BLaER1 (cell line): ENCODE results near the gene CDSN.

Experiments used
- H3K27ac ChIP-seq: shearing (Covaris generic); formaldehyde crosslinking; 2 replicates; pipeline ENCODE4 v1.8.1; 2022
- H3K27me3 ChIP-seq: shearing (Covaris generic); formaldehyde crosslinking; 2 replicates; pipeline ENCODE4 v1.8.1; 2022
- H3K36me3 ChIP-seq: shearing (Covaris generic); formaldehyde crosslinking; 2 replicates; pipeline ENCODE4 v1.8.1; 2022
- H3K4me1 ChIP-seq: shearing (Covaris generic); formaldehyde crosslinking; 2 replicates; pipeline ENCODE4 v1.8.1; 2022
- H3K4me2 ChIP-seq: shearing (Covaris generic); formaldehyde crosslinking; 2 replicates; pipeline ENCODE4 v1.8.1; 2022
- H3K4me3 ChIP-seq: shearing (Covaris generic); formaldehyde crosslinking; 2 replicates; pipeline ENCODE4 v1.8.1; 2022
- H3K9ac ChIP-seq: shearing (Covaris generic); formaldehyde crosslinking; 2 replicates; pipeline ENCODE4 v1.8.1; 2022
- H3K9me3 ChIP-seq: shearing (Covaris generic); formaldehyde crosslinking; 2 replicates; pipeline ENCODE4 v1.8.1; 2022
- H4K20me1 ChIP-seq: shearing (Covaris generic); formaldehyde crosslinking; 2 replicates; pipeline ENCODE4 v1.8.1; 2022
- Cebpa-rat ChIP-seq: shearing (Covaris generic); IDR thresholded peaks from 2 replicates; pipeline ENCODE4 v1.8.1; 2022

CDSN gene

DNA sequence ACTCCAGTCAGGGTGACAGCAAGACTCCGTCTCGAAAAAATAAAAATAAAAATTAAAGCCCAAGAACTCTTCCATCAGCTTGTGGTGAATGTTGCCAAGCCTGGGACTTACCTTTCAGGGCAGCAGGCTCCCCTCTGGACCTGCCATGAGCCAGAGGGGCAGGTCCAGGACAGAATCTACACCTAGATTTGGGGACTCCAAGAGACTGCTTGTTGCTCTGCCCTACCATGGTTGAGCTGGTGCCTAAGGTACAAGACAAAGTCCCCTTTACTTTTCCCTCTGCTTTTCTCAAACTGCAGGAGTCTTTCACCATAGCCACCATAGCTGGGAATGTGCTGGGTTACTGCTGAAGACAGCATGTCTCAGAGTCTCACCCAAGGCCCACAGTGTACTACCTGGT is 17.1 kb downstream of the CDSN start:
- H4K20me1 ChIP-seq = no peaks in the 10 kb centered on the region
- H3K4me3 ChIP-seq = no peak overlapping the region
- H3K27me3 ChIP-seq = no peaks in the 10 kb centered on the region
- no peak overlapping the region for H3K4me2 ChIP-seq
- TF ChIP-seq Cebpa-rat = no peak
- H3K9me3 ChIP-seq = no peaks in the 10 kb centered on the region
- no peaks in the 10 kb centered on the region for H3K4me1 ChIP-seq
- H3K27ac ChIP-seq = no peak overlapping the region
- H3K36me3 ChIP-seq = no peaks in the 10 kb centered on the region
- H3K9ac ChIP-seq = no peak overlapping the region

DNA sequence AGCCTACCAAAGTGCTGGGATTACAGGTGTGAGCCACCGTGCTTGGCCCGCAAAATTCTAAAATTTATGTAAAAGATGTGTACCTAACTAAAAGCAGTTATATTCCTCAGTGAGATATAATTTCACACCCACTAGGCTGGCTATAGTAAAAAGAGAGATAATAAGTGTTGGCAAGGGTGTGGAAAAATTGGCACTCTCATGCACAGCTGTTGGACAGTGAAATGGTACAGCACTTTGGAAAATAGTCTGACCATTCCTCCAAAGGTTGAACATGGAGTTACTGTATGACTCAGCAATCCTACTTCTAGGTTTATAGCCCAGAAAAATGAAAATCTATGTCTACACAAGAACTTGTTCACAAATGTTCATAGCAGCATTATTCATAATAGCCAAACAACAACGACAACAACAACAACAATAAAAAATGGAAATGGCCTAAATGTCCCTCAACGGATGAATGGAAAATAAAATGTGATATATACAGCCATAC is 21.8 kb downstream of the CDSN start:
- H4K20me1 ChIP-seq = no peaks in the 10 kb centered on the region
- no peak overlapping the region for H3K4me2 ChIP-seq
- no peaks in the 10 kb centered on the region for H3K36me3 ChIP-seq
- no peak overlapping the region for H3K27ac ChIP-seq
- no peaks in the 10 kb centered on the region for H3K9me3 ChIP-seq
- no peak for TF ChIP-seq Cebpa-rat
- H3K9ac ChIP-seq = no peak overlapping the region
- H3K4me1 ChIP-seq = peaks cover 26% of the 10 kb centered on the region
- no peak overlapping the region for H3K4me3 ChIP-seq
- no peaks in the 10 kb centered on the region for H3K27me3 ChIP-seq

- Histone ChIP-seq H3K4me1 (peaks cover 28% of the 10 kb centered on the region), H4K20me1 (no peaks in the 10 kb centered on the region), H3K4me3 (no peak overlapping the region), H3K36me3 (no peaks in the 10 kb centered on the region), H3K4me2 (no peak overlapping the region; the same call in 1 of the 2 replicates), H3K27me3 (no peaks in the 10 kb centered on the region), H3K27ac (no peak overlapping the region), H3K9ac (no peak overlapping the region), H3K9me3 (no peaks in the 10 kb centered on the region)
- TF ChIP-seq Cebpa-rat = no peak
Measured at GRCh38 chr6:31096656-31097055, 23.6 kb downstream of the CDSN start.

GRCh38 chr6:31096215-31096614 is 24.0 kb downstream of the CDSN start:
- H3K4me1 ChIP-seq = peaks cover 33% of the 10 kb centered on the region
- no peak overlapping the region for H3K4me3 ChIP-seq
- H3K4me2 ChIP-seq = 0 out of 2 replicates have a peak overlapping the region, but pooled peaks have one; percentile 15
- H3K27ac ChIP-seq = no peak overlapping the region
- H3K27me3 ChIP-seq = no peaks in the 10 kb centered on the region
- no peaks in the 10 kb centered on the region for H3K9me3 ChIP-seq
- H3K36me3 ChIP-seq = no peaks in the 10 kb centered on the region
- H4K20me1 ChIP-seq = no peaks in the 10 kb centered on the region
- H3K9ac ChIP-seq = no peak overlapping the region
- TF ChIP-seq Cebpa-rat = no peak

DNA sequence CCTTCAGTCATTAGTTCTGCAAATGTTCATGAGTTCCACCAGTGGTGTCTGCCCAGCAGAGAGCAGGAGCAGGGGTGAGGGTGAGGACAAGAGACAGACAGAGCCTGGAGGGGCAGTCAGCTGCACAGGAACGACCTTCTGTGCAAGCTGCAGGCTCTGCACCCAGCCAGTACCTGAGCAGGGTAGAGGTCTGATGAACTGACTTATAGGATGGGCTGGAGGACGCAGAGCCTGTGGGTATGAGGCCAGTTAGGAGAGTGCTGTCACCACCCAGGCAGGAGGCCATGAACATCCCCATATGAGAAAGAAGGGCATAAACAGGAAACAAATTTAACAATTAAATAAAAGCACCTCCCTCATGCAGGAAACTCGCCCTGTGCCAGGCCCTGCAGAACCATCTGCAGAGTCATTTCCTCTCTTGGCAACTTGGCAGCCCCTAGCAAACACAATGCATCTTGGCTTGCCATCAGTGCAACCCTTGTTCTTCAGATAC is 25.8 kb downstream of the CDSN start:
- TF ChIP-seq Cebpa-rat = no peak
- no peak overlapping the region for H3K9ac ChIP-seq
- no peaks in the 10 kb centered on the region for H4K20me1 ChIP-seq
- H3K4me2 ChIP-seq = peak overlapping the region; percentile 64
- H3K9me3 ChIP-seq = no peaks in the 10 kb centered on the region
- no peaks in the 10 kb centered on the region for H3K27me3 ChIP-seq
- H3K4me3 ChIP-seq = no peak overlapping the region
- no peak overlapping the region for H3K27ac ChIP-seq
- no peaks in the 10 kb centered on the region for H3K36me3 ChIP-seq
- peaks cover 36% of the 10 kb centered on the region for H3K4me1 ChIP-seq

GRCh38 chr6:31092769-31093505 is 27.3 kb downstream of the CDSN start:
- H3K9ac ChIP-seq = no peak overlapping the region
- H3K36me3 ChIP-seq = no peaks in the 10 kb centered on the region
- no peak overlapping the region for H3K27ac ChIP-seq
- no peak overlapping the region for H3K4me2 ChIP-seq
- no peaks in the 10 kb centered on the region for H4K20me1 ChIP-seq
- H3K4me1 ChIP-seq = peaks cover 36% of the 10 kb centered on the region
- no peak for TF ChIP-seq Cebpa-rat
- H3K4me3 ChIP-seq = no peak overlapping the region
- no peaks in the 10 kb centered on the region for H3K9me3 ChIP-seq
- H3K27me3 ChIP-seq = no peaks in the 10 kb centered on the region

- H3K9me3 ChIP-seq = no peaks in the 10 kb centered on the region
- peaks cover 32% of the 10 kb centered on the region for H3K4me1 ChIP-seq
- no peaks in the 10 kb centered on the region for H4K20me1 ChIP-seq
- H3K4me3 ChIP-seq = no peak overlapping the region
- H3K27me3 ChIP-seq = no peaks in the 10 kb centered on the region
- no peak overlapping the region for H3K27ac ChIP-seq
- no peak overlapping the region for H3K4me2 ChIP-seq
- no peak for TF ChIP-seq Cebpa-rat
- H3K9ac ChIP-seq = no peak overlapping the region
- no peaks in the 10 kb centered on the region for H3K36me3 ChIP-seq
Measured at GRCh38 chr6:31092238-31092637, 28.0 kb downstream of the CDSN start.

DNA sequence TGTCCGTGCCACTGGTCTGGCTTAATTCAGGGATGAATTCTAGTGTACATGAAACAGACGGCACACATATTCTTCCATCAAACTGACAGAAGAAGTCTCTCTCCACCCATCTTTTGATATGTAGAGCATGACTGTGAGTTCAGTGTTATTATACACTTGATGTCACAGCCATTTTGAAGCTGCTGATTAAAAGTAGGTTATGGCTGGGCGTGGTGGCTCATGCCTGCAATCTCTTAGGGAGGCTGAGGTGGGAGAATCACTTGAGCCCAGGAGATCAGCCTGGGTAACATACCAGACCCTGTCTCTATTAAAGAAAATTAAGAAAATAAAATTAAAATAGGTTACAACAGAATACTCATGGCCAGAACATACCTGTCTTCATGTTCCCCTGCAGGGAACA is 28.6 kb downstream of the CDSN start:
- H3K27me3 ChIP-seq = no peaks in the 10 kb centered on the region
- H3K9ac ChIP-seq = no peak overlapping the region
- H4K20me1 ChIP-seq = no peaks in the 10 kb centered on the region
- no peaks in the 10 kb centered on the region for H3K9me3 ChIP-seq
- H3K27ac ChIP-seq = no peak overlapping the region
- no peaks in the 10 kb centered on the region for H3K36me3 ChIP-seq
- no peak overlapping the region for H3K4me2 ChIP-seq
- peaks cover 32% of the 10 kb centered on the region for H3K4me1 ChIP-seq
- no peak overlapping the region for H3K4me3 ChIP-seq
- TF ChIP-seq Cebpa-rat = no peak

- H3K9me3 ChIP-seq = no peaks in the 10 kb centered on the region
- H3K9ac ChIP-seq = no peak overlapping the region
- no peaks in the 10 kb centered on the region for H3K27me3 ChIP-seq
- H3K4me1 ChIP-seq = peaks cover 34% of the 10 kb centered on the region
- H3K4me3 ChIP-seq = no peak overlapping the region
- TF ChIP-seq Cebpa-rat = no peak
- H3K27ac ChIP-seq = no peak overlapping the region
- H4K20me1 ChIP-seq = no peaks in the 10 kb centered on the region
- H3K36me3 ChIP-seq = no peaks in the 10 kb centered on the region
- no peak overlapping the region for H3K4me2 ChIP-seq
Measured at GRCh38 chr6:31090973-31091364, 29.3 kb downstream of the CDSN start.

DNA sequence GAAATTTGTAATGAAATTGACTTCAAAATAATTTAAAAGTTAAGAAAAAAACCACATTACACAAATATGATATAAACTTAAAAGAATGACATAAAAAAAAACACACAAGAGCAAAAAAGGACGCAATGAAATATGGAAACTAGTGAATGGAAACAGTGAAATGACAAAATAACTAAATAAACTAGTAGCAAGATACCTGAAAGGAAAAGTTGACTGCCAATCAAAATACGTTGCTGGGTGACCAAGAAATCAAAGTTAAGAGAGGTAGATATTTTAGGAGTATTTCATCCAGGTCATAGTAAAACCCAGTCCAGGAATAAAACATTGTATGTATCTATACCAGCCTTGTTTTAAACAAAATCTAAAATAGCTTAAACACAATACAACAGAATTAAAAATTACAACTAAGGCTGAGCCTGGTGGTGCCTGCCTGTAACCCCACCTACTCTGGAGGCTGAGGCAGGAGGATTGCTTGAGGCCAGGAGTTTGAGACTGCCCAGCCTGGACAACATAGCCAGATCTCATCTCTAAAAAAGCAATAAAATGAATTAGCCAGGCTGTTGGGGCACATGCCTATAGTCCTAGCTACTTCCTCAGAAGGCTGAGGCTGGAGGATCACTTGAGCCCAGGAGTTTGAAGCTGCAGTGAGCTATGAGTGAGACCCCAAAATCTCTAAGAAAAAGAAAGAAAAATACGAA is 29.8 kb downstream of the CDSN start:
- H3K4me1 ChIP-seq = peaks cover 34% of the 10 kb centered on the region
- H3K9me3 ChIP-seq = no peaks in the 10 kb centered on the region
- no peaks in the 10 kb centered on the region for H3K36me3 ChIP-seq
- no peak overlapping the region for H3K4me2 ChIP-seq
- H4K20me1 ChIP-seq = no peaks in the 10 kb centered on the region
- H3K9ac ChIP-seq = no peak overlapping the region
- no peak for TF ChIP-seq Cebpa-rat
- H3K27me3 ChIP-seq = no peaks in the 10 kb centered on the region
- no peak overlapping the region for H3K4me3 ChIP-seq
- no peak overlapping the region for H3K27ac ChIP-seq
